GM19395 (cell line): ENCODE data around the gene BMP6.
"Not testable (repeated sequence)": the region's sequence is repeated elsewhere in the genome, so short reads cannot be mapped to it uniquely, and the experiment has no call there.

Source experiments
- ATAC-seq: cut with Tn5 transposase; IDR thresholded peaks from one replicate; pipeline ENCODE4 v1.9.1; 2021; ENCODE audit warnings: mild to moderate bottlenecking, moderate library complexity; ENCODE audit not compliant: unreplicated experiment

BMP6 gene

GRCh38 chr6:7880718-7881107 lies 154.8 kb downstream of the BMP6 start:
- no peak for ATAC-seq

- no peak for ATAC-seq
Observed at GRCh38 chr6:7881765-7882500, 156.0 kb downstream of the BMP6 start.

GRCh38 chr6:7882505-7883257 lies 156.8 kb downstream of the BMP6 start:
- no peak for ATAC-seq

- ATAC-seq, result no peak
Observed at GRCh38 chr6:7883381-7883780, 157.5 kb downstream of the BMP6 start.

- no peak for ATAC-seq
Observed at GRCh38 chr6:7886132-7886531, 160.2 kb downstream of the BMP6 start.

- no peak for ATAC-seq
Observed at GRCh38 chr6:7887278-7887991, 161.5 kb downstream of the BMP6 start.

- ATAC-seq, result no peak
Observed at GRCh38 chr6:7888587-7889357, 162.9 kb downstream of the BMP6 start.

DNA sequence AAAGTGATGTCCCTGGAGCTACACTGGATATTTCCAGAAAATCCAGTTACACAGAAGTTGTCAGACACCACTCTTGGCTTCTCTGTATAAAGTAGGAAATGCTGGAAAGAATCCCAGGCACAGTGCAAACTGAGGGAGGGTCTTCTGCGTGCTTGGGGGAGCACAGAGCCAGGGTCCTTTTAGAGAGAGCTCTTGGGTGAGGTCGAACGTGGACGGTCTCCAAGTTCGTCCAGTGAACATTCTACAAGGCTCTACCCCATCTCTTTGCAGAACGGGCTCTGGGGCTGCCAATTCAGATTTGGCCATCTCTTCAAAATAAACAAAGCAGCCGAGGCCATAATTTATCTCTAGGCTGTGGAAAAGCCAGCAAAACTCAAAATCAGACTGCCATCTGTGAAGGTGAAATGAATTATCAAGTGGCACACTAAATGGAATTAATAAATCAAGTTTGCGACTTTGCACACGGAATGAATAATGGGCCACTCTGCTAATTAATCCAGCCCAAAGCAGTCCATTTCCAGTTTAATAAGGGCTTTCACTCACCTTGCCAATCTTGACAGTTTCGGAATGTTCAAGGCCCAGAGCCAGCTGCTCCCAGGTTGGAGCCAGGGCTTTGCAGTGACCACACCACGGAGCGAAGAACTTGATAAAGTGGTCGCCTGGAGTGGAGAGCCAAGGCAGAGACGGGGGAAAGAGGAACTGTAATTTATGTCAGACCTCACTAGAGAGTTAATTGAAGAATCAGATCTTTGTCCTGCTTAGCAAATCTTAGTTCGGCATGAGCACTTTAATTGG lies 165.4 kb downstream of the BMP6 start:
- no peak for ATAC-seq

DNA sequence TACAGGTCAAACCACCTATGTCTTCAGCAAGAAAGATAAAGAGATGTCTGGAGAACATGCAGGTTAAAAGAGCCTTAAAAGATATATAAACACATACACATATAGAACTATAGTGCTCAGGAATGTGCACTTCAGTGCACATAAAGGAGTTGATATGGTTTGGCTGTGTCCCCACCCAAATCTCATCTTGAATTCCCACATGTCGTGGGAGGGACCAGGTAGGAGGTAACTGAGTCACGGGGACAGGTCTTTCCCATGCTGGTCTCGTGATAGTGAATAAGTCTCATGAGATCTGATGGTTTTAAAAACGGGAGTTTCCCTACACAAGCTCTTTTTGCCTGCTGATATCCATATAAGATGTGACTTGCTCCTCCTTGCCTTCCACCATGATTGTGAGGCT lies 166.5 kb downstream of the BMP6 start:
- ATAC-seq, result not testable (repeated sequence)

GRCh38 chr6:7893342-7893741 lies 167.4 kb downstream of the BMP6 start:
- no peak for ATAC-seq

- ATAC-seq, result no peak
Observed at GRCh38 chr6:7894262-7895124, 168.6 kb downstream of the BMP6 start.

DNA sequence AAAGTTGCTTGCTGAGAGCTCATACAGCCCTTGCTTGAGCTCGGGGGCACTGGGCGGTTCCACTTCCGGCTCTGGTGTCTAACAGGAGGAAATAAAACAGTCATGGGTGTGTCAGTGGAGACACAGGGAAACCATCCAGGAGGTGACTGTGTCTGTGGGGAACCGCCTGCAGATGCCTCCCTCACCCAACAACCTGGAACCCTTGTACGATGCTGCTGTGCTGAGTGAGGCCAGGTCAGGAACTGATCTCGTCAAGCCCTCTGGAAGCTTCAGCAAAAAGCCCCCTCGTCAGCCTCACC lies 169.2 kb downstream of the BMP6 start:
- ATAC-seq, result no peak

- no peak for ATAC-seq
Observed at GRCh38 chr6:7896465-7896987, 170.6 kb downstream of the BMP6 start.

DNA sequence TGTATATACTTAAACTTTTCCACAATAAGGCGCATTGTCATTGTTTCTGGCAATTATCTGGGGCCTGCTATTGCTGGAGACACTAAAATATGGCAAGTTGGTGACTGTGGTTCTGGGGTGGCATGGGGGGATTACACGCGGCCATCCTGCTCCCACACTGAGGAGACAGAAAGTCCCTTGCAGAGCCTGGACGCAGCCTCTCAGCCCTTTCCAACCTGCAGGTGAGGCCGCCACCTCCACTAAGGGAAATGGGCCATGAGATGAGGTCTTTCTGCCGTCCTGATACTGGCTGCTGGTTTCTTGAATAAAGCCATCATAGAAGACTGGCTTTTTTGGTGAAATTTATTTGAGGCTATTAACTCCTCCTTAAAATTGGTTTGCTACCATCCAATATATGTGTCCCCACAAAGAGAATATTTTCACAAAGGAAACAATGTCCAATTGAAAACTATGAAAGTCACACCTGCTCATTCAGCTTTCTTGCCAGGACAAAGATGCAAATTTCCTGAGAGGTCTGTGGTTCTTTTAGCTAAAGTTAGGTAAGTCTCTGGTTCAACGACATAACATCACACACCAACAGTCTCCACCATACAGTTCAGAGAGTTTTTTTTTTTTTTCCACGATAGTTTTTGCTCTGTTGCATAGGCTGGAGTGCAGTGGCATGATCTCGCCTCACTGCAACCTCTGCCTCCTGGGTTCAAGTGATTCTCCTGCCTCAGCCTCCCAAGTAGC lies 171.7 kb downstream of the BMP6 start:
- ATAC-seq, result peak; percentile 68

- ATAC-seq, result peak; percentile 6
Observed at GRCh38 chr6:7898193-7898586, 172.3 kb downstream of the BMP6 start.

DNA sequence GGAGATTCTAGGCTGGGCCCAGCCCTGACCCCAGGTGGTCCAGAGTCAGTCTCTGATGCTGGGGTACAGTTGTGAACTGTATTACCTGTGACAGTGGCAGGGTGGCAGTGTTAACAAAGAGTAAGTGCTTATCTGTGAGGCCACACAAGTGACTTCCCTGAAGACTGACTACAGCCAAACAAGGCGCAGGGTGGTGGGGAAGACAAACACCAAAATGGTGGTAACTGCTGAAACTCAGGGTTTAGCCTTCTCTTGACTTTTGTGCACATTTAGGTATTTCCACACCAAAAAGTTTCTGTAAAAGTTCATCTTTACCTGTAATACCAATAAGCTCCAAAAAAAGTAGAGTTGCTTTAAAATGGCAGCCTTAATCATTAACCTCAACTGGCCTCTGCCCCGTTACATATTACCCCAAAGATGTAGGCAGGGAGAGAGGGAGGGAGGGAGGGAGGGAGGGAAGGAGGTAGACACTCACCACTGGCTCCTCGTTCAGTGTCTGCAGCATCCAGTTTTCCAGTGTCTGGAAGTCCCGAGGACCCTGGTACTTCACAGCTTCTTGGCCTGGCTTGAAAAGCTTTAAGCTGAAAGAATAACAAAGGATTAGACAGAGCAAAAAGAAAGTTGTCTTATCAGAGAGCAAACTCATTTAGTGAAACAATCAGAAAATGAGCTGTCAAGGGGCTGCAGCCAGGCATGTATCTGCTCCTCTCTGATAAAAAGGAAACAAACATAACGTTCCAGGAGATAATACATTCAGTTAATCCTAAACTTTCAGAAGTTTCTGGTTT lies 173.4 kb downstream of the BMP6 start:
- no peak for ATAC-seq

GRCh38 chr6:7899889-7900213 lies 174.0 kb downstream of the BMP6 start:
- no peak for ATAC-seq

GRCh38 chr6:7900621-7901020 lies 174.7 kb downstream of the BMP6 start:
- ATAC-seq, result no peak
